HT1080 (cell line): ENCODE measurements around the gene DAP. TPM values are rescaled to one million over a fixed set of nuclear protein-coding genes. Genes with fewer than 3 reads are reported as not detected.
"Not testable (repeated sequence)": the region's sequence is repeated elsewhere in the genome, so short reads cannot be mapped to it uniquely, and the experiment has no call there.

Experiments
- DNase-seq: peaks from one replicate; pipeline ENCODE4 v3.0.0-alpha.2; 2015; ENCODE audit warnings: low read depth
- polyA plus RNA-seq, 2 experiments: library from polyadenylated mRNA; depleted of rRNA; stranded (reverse); fragments of >200 nt; gene quantifications; 2 replicates each; pipeline ENCODE4 v1.2.3, GENCODE V29; 2015
- total RNA-seq: library from RNA; depleted of rRNA; stranded (reverse); fragments of >200 nt; shearing (Covaris generic); gene quantifications from 2 replicates; pipeline ENCODE4 v1.2.3, GENCODE V29; 2014; rRNA removed

Gene DAP, protein sequence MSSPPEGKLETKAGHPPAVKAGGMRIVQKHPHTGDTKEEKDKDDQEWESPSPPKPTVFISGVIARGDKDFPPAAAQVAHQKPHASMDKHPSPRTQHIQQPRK
- total RNA-seq = 37.0 and 68.4 TPM in 2 replicates
- 237 and 246 TPM in 2 replicates for polyA plus RNA-seq (2015; cell fraction: cytosol; rRNA removed)
- 62.7 and 65.3 TPM in 2 replicates for polyA plus RNA-seq (2015; cell fraction: nucleus; rRNA removed)

DNA sequence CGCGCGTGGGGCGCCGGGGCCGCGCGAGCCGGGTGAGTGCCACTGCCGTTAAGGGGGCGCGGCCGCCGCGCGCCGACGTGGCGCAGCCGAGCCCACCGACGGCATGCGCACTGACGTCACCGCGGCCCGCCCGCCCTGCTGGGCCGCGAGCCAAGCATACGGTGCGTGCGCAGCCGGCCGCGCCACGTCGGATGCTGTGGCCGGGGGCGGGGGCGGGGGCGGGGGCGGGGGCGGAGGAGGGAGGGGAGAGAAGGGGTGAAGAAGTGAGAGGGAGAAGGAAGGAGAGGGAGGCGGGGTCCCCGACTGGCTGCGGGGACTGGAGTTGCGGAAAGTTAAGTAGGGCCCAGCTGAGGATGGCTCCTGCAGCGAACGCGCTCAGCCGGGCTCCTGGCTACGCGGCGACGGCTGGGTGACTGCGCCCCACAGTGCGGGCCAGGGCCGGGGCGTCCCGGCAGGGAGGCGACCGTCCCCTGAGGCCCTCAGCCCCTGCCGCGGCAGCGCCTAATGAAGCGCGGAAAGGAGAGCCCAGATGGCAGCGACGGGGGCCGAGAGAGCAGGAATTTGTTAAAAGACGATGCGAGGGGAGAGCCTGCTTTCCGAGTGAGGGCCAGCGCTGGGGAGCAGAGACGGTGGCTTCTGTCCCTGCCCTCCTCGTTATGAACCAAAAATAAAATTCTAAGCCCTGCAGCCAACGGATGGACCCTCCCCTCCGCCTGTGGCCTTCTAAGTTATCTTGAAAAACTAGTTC lies at the start of gene DAP:
Gene DAP, minus strand, starts transcription at position 50 of the 748 bp plus-strand sequence. CDS start 166 bp downstream, outside the sequence.
- DNase-seq = peak; percentile 67

DNA sequence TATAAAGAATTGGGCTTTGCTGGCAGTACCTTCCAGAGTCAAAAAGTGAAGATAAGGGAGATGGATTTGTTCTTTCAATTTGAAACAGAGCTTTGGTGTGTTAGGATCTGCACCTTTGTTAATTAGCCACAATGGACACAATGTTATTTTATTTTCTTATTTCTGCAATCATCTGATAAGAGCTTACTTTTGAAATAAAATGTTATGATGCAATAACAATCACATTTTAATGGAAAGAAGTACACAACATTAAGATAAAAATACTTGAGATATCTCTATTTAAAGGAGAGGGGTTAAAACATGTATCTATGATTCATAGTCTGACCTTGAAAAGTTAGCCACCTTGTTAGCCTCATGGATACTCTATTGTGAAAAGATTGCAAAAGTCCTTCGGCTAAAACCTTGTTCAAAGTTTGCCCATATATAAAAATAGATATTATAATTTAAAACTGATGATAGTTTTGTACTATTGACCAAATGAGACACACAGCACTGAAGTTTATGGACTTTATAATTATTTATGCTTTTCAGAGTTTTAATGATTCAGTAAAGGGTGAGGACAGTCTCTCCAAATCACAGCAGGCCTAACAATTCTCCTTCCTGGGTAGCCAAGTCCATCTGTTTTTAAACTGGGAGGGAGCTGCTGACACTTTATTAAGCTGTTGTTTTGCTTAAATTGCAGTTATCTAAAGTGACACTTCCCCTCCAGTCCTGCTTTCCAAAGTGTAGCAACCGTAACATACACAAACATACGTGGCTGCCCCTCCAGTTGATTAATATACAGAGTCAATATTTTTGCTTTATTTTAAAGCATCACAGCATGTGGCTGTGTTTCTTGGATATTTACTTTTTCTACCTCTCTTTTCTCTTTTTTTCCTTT lies 47.6 kb upstream of the DAP start:
- no peak for DNase-seq

DNA sequence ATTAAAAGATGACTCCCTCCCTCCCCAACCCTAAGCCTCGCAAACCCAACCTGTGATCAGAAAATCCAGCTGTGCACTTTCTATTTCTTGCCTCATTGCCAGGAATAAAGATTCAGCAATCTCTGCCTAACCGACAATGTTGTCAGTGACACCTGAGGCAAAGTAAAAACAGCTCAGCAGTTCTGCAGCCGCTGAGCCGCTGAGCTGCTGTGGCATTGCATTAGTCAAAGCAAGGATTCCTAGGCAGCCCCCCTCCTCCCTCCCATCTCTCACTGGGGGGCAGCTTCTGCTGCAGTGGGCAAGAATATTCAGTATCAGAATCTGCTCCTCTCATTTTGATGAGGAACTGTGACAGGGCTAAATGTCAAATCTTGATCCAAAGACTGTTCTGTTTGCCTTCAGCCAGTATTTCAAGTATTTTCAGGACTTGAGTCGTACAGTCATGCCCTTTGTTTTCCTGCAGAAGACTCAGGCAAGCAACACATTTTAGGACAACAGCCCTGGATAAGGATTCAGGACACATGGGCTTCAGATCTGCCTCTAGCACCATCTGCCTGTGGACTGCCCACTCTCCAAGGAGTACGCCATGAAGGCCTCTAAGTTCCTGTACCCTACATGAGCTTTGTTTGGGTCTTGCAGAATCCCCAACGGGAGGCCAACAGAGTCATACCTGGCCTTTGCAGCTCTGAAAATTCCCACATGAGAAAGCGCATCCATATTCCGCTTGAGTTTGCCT lies 41.1 kb upstream of the DAP start:
- peak; percentile 27 for DNase-seq

DNA sequence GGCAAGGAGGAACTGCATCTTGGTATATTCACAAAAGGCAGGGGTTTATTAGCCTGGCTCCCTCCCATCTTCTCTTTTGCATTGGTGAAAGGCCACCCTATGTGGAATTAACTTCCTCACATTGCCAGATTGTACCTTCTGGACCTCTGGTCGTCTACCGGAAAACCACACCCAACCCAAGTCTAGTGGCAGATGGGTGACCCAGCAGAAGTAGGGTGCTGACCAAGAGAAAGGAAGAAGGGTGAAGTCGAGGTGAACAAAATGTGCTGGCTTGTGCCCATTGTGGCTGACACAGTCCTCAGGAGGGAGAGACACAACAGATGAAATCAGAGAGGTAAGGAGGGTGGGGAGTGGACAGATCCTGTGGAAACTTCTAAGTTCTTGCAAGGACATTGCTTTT lies 39.8 kb upstream of the DAP start:
- no peak for DNase-seq

DNA sequence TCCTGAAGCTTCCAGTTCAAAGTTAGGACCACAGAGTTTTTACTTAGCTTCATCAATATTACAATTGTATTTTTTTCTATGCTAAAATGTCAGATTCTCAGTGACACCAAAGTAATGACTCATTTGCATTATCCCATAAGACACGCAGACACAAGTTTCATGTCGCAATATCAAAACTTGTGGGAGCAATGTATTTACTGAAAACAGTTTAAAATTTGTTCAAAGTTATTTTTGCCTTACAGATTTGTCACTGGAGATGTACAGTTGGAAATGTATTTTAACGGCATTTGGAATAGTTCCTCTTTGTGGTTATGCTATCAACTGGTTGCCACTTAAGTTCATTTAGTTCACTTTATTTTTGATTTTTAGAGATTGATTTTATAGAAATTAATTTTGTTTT lies 36.2 kb upstream of the DAP start:
- no peak for DNase-seq

DNA sequence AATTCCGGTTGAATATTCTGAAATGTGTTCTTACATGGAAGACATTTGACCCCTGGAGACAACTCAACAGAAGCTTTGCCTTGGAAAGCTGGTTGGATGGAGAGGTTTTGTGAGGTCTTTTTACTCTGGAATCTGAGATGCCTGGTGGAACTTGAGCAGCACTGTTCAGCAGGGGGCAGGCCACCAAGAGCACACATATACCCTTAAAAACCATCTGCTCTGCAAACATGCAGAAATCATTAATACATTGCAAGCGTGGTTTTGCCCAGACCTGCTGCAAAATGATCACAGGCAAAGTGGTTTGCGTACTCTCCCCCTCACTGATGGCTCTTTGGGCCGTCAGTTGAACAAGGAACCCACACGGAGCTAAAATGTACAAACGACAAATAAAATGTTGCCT lies 32.8 kb upstream of the DAP start:
- no peak for DNase-seq

DNA sequence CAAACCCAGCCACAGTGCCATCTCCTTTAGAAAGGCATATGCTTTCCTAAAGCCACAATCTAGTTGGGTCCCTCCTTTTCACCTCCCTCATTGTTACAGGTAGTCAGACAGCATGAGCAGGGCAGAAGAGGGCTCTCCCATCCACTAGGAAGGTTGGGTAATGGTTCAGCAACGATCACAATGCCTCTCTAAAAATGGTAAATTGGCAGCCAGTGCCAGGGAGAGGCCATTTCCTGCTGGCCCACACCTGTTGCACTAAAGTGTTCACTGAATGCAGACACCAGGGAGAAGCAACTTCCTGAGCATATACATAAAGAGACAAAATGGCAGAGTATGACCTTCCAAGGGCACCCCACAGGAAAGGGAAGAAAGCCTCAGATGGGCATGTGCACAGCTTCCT lies 31.3 kb upstream of the DAP start:
- DNase-seq = no peak

DNA sequence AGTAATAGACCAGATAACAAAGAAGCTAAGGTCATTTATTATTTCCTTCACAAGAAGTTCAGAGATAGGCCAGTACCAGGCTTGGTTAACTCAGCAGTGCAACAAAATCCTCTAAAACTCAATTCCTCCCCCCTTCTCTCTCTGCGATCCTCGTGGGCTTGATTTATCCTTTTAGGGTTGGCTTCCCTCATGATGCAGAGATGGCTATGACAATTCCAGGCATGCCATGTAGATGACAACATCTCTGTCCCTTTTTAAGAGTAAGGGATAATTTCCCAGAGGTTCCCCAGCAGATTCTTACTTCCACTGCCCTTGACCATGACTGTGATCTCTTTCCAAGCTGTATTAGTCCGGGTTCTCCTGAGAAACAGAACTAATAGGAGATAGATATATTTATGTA lies 28.7 kb upstream of the DAP start:
- DNase-seq = no peak

DNA sequence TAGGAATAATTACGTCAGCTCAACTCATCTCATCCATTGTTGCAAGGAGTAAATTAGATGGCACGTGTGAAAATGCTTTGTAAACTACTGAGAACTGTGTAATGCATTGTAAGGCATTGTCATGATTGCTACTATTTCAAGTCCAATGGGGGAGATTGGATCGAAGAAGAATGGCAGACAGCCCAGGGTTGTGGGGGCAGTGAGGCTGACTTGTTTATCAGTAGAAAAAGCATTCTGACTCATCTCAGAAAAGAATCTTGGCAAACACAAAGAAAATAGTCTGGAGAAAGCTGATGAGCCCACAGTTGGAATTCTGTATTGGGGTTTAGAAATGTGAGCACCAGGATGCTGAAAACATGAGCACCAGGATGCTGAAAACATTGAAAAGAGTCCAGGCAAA lies 28.0 kb upstream of the DAP start:
- DNase-seq = peak; percentile 29

DNA sequence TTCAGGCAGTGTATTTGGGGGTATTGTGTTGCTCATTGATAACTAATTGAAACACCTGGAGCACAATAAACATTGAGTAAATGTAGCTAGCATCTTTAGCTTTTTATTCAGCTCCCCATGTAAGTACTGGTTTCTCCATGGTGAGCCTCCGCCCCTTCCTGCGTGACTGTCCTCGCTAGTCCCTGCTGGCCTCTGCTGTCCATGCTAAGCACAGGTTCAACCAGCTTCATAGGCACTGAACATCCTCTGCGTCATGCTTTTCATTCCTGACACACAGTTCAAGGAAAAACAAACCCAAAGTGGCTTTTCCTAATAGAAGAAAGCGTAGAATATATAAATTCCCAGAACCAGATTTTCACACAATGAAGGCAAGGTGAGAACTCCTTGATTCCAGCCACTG lies 27.3 kb upstream of the DAP start:
- no peak for DNase-seq

DNA sequence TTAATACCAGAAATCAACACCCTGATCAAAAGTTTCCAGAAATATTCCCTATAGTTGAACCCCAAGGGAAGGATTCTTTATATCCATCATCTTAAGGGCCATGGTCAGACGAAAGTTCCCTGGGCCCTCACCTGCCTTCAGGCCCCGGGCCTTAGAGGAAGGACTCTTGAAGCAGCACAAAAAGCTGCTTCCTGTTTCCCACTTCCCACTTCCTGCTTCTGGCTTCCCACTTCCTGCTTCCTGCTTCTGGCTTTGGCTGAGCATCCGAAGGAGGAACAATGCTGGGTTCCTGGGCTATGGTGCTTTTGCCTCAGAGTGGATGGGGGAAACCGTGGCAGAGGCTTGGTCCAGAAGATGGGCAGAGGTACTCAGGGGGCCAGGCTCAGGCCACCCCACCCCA lies 25.8 kb upstream of the DAP start:
- DNase-seq = no peak

DNA sequence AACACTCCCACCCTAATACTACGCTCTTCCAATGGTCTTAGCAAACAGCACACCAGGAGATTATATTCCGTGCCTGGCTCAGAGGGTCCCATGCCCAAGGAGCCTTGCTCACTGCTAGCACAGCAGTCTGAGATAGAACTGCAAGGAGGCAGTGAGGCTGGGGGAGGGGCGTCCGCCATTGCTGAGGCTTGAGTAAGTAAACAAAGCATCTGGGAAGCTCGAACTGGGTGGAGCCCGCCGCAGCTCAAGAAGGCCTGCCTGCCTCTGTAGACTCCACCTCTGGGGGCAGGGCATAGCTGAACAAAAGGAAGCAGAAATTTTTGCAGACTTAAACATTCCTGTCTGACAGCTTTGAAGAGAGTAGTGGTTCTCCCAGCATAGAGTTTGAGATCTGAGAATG lies 19.2 kb upstream of the DAP start:
- DNase-seq = not testable (repeated sequence)

DNA sequence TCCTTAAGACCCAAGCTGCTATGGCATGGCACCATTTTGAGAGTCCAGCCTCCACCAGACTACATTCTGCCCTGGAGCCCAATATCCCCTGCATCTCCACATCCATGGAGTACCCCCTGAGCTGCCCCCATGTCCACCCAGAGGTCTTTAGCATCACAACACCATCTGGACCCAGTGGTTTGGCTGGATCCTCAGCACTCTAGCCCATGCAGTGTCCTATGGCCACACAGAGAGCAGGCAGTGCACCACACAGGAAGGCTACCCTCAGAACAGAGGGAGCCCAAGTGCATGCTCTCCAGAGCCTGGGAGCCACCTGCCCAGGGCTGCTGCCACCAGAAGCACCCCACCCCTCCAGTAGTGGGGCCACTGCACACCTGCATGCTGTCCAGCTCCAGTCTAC lies 18.6 kb upstream of the DAP start:
- no peak for DNase-seq

DNA sequence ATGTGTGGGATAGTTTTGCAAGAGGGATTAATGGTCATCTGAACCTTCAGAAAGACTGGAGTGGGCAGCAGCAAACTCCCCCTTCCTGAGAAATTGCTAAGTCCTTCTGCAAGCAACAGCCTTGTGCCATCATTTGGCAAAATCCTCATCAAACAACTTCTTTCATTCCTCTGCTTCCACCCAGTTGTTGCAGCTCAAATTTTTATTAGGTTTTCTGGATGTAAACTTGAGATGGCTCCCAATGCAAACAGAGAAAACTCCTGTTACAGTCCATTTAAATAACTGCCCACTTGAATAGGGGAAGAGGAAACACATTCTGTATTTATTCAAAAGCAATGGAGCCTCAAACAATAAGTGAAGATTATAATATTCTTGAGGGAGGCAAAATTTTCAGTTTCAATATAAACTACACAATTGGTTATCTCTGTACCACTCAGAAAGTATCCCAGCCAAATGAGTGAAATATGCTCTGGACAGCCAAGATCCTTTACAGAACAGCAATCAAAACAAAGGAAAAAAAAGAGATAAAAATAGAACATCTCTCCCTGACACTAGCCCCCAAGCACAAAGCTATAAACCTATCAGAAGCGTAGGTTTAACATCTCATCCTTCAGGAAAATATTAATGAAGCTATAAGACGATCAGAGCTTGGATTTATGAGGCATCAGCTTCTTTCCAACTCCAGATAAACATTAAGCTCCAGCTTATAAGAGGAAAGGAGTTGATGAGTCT lies 17.3 kb upstream of the DAP start:
- no peak for DNase-seq

DNA sequence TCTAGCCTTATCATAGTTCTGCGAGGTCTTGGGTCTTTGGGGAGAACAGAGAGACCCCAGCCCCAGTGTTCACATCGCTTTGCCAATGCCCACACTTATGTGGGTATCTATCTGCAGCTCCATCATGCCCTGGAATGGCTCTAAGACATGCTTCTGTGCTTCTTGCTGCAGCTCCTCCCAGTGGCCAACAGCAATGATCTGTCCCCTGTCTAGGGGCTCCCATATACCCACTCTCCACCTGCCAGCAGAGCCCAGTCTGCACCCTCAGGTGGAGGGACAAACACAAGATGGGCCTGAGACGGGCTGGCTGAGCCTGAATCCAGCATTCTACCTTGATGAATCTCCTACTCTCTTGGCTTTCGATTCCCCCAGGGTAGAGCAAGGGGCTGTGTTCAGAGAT lies 14.6 kb upstream of the DAP start:
- DNase-seq = no peak

DNA sequence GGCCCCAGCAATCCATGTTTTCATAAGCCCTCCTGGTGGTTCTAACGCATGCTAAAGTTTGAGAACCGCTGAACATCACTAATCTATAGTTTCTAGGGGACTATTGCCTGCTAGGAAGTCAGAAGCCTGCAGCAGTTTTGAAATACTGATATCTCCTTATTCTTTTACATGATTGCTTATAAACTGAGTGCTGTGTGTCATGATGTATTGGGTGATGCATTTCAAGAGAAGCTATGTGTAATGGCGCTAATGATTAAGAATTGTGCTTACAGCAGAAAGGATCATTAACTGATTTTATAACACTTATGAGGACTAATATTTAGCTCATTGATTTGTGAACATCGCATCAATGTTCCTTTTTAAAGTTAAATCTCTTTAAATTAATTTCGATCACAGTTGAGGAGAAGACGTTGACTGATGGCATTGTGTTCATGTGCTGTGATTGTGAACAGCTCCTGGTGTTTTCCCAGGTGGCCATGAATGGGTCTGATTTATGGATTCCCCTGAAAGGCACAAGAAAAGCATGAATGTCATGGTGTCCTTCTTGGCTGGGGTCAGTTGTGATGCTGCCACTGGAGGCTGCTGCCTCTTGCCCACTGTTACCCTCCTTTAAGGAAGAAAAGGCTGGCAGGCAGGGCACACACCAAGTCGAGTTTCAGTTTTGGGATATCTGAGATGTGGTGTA lies 12.0 kb upstream of the DAP start:
- DNase-seq = no peak

DNA sequence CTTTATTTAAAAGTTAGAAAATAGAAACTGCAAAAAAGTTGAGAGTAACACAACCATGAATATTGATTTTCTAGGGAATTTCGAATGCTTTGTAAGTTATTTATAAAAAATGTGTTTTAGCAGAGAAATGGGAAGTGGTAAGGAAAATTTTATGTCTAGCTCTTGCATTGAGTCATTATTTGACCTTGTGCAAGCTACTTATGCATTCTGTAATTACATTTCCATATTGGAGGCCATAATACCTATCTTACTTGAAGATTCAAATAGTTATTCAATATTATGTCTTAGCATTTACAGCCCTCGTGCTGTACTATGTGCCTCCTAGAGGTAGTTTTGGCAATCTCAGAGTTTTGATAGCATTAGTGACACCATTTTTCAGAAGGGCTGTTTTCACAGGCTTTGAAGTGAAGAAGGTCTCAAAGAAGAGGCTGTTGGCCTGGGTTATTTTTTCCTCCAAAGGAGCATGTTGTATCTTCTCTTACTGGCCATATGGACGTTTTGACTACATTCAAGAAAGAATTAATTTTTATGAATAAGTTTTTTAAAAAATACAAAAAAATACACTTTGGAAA lies 7.4 kb upstream of the DAP start:
- no peak for DNase-seq

DNA sequence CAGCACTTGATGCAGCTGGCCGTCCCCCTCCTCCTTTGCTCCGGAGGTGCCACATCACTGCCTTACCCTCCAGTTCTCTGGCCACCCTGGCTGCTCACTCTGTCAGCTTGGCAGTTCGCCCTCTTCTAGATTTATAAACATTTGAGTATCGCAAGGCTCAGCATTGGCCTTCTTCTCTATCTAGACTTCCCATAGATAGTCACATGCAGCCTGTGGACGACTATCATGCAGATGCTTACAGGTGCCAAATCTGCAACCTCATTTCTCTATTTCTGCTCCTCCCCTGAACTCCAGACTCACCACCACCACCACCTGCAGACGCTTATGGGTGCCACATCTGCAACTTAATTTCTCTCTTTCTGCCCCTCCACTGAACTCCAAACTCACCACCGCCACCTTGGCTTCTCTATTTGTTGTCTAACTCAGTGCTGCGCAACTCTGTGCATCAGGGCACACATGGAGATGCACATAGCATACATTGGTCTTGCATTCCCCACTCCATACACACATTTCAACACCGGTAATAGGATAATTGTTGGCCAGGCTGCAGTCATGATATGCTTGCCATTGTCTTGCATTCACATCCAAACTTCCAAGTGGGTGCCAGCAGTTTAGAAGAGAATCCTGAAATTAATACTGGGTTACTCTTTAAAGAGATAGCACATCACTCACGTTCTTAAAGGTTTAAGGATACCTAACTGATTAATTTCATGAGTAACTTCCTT lies 1.9 kb upstream of the DAP start:
- no peak for DNase-seq
